ENCODE data around the gene DDX31.
"Not testable (repeated sequence)": the region's sequence is repeated elsewhere in the genome, so short reads cannot be mapped to it uniquely, and the experiment has no call there.

Gene DDX31

GRCh38 chr9:132669698-132670456, at the start of gene DDX31:
DDX31 (minus strand) TSS chr9:132669983; CDS start chr9:132669934, 49 bp downstream.
- peak; percentile 90 for DNase-seq

DNA sequence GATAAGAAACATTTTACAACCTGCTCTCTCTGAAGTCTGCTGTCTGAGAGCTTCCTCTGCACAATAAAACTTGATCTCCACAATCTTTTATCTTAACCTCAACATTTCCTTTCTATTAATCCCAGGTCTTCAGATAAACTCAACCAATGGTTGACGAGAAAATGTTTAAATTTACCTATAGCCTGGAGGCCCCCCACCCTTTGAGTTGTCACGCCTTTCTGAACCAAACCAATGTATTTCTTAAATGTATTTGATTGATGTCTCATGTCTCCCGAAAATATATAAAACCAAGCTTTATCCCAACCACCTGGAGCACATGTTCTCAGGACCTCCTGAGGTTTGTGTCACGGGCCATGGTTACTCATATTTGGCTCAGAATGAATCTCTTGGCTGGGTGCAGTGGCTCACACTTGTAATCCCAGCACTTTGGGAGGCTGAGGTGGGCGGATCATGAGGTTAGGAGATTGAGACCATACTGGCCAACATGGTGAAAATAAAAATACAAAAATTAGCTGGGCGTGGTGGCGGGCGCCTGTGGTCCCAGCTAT, 48.7 kb upstream of the DDX31 start:
- DNase-seq = not testable (repeated sequence)

GRCh38 chr9:132717326-132717945, 47.7 kb upstream of the DDX31 start:
- DNase-seq = no peak

DNA sequence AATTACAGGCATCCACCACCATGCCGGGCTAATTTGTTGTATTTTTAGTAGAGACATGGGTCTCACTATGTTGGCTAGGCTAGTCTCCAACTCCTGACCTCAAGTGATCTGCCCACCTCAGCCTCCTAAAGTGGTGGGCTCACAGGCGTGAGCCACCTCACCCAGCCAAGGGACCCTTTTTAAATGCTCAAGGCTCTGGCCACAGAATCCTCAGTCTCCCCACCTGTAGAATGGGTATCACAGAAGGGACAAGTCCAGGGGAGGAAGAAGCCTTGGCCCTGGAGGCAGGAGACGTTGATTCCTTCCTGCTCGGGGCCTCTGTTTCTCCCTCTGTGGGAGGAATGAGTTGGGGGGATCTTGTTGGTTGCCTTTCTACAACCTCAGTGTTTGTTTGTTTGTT, 46.2 kb upstream of the DDX31 start:
- DNase-seq = no peak

DNA sequence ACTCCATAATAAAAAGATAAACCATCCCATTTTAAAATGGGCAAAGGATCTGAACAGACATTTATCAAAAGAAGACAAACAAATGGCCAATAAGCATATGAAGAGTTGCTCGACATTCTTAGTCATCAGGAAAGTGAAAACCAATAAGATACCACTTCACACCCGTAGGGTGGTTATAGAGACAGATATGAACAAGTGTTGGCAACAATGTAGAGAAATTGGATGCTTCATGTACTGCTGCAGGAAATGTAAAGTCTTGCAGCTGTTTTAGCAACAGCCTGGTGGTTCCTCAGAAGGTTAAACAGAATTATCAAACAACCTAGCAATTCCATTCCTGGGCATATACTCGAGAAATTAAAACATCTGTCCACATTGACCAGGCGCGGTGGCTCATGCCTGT, 43.0 kb upstream of the DDX31 start:
- DNase-seq = no peak

DNA sequence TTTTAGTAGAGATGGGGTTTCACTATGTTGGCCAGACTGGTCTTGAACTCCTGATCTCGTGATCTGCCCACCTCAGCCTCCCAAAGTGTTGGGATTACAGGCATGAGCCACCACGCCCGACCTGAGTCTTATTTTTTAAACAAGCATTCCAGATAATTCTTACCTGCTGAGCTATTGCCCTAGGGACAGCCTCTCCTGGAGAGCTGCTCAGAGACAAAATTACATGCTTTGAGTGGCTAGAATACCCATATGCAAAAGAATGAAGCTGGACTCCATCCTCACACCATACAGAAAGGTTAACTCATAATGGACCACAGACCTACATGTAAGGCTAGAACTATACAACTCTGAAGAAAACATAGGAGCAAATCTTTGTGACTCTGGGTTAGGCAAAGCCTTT, 42.1 kb upstream of the DDX31 start:
- DNase-seq = no peak

- DNase-seq = not testable (repeated sequence)
Measured at GRCh38 chr9:132711152-132711551, 41.4 kb upstream of the DDX31 start.

DNA sequence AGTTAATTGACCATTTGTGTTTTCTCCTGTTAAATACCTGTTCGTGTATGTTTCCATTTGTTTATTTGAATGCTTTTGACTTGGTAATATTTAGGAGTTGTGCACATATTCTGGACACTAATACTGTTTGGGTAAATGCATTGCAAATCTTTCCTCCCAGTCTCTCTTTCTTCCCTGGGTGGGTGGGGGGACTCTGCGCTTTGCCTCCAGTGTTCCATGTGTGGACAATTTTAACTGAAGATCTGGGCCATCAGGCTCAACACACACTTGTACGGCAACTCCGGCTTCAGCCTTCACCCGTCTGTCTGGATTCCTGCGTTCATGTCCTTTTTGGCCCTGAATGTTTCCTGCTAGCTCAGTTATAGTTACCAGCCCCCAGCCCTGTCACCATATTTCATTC, 40.5 kb upstream of the DDX31 start:
- no peak for DNase-seq

- no peak for DNase-seq
Measured at GRCh38 chr9:132708769-132709430, 39.1 kb upstream of the DDX31 start.

DNA sequence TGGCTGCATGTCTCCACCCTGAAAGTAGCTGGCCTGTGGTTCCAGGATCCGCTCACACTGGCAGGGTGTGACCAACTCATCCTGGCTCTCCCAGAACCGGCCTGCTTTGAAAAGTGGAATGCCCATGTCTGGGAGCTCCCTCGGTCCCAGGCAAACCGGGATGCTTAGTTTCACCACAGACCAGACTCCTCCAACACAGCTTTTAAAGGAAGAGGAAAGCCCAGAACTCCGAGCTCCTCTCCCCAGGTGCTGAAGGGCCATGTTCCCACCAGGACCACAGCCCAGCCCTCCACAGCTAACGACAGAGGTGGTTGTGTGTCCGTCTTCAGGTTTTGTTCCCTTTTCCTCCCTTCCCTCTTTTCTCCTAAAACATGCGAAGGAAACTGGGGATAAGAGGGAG, 38.5 kb upstream of the DDX31 start:
- no peak for DNase-seq

- no peak for DNase-seq
Measured at GRCh38 chr9:132703336-132703735, 33.6 kb upstream of the DDX31 start.

DNA sequence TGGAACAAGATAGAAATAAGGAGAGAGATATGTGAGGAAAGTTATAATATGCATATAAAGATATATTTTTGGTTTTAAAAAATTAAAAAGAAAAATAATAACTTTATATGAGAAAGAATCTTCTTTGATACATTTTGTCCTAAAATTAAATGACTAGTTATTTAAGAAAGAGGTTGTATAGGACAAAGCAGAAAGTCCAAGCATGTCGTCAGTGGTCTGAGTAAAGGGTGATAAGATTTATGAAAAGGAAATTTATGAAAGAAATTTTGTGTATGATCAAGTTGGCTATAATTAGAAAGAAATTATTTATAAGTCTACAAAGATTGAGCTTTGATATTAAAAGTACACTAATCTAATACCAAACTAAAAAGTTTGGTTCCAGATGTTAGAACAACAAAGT, 32.5 kb upstream of the DDX31 start:
- DNase-seq = no peak

GRCh38 chr9:132699956-132700355, 30.2 kb upstream of the DDX31 start:
- DNase-seq = no peak

GRCh38 chr9:132698989-132699388, 29.2 kb upstream of the DDX31 start:
- no peak for DNase-seq

- no peak for DNase-seq
Measured at GRCh38 chr9:132697230-132697629, 27.4 kb upstream of the DDX31 start.

DNA sequence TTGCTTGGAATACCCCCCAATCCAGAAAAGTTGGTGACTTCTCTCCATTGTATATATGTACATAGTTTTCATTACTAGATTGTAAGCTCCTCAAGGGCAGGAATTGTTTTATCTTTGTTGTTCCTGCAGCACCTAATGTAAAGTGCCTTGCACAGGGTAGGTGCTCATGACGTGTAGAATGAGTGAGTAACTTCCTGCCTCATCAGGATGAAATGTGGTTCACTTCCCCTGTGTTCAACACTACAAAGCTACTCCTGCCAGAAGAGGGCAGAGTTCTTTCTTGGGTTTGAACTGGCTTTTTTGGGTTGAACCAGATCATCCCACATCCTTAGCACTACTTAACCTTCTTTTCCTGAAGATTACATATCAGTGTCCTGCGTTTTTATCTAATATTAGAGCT, 24.4 kb upstream of the DDX31 start:
- peak; percentile 39 for DNase-seq

DNA sequence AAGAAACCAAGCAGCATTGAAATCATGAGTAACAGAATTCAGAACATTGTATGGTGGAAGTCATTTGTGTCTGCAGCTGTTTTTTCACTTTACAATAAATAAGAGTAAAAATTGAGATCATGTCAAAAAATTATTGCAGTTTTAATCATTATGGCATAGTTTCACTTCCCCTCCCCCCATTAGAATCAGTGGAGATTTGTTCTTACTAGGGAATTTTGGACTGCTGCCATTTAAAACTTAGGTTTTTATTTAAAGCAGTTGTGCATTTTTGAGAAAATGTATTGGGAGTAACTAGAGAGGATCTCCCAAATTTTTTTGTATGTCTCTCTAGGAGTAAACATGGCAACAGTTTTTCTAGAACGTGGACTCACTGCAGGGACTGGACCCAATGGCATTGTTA, 20.9 kb upstream of the DDX31 start:
- DNase-seq = no peak

DNA sequence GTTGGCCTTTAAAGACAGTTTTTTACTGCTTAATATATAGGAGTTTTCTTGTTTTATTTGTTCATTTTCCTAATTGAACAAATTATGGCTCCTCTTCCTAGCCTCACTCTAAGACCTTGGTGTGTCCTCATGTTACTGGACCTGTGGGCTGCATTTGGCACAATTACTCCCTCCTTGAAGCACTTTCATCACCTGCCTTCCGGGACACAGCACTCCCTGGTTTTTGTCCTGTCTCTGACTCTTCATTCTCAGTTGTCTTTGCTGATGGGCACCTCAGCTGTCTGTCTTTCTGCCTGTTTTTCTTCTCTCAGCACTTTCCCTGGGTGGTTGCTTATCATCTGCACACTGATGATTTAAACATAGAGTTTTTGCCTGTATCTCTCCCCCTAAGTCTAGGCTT, 14.1 kb upstream of the DDX31 start:
- DNase-seq = no peak

DNA sequence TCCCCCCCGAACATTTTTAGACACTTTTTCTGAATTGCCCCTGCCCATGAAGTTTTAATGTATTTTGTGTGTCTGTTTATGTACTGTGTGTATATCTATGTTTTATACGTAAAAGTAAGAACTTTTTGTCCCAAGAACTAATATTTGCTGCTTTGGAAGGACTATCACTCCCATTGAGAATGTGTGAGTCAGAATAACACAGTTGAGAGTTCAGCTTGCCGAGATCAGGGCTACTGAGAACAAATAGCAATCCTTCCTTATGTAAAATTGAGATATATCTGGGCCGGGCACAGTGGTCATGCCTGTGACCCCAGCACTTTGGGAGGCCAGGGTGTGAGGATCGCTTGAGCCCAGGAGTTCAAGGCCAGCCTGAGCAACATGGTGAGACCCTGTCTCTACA, 11.8 kb upstream of the DDX31 start:
- no peak for DNase-seq

- no peak for DNase-seq
Measured at GRCh38 chr9:132679946-132680625, 10.3 kb upstream of the DDX31 start.

GRCh38 chr9:132677976-132678375, 8.2 kb upstream of the DDX31 start:
- no peak for DNase-seq

DNA sequence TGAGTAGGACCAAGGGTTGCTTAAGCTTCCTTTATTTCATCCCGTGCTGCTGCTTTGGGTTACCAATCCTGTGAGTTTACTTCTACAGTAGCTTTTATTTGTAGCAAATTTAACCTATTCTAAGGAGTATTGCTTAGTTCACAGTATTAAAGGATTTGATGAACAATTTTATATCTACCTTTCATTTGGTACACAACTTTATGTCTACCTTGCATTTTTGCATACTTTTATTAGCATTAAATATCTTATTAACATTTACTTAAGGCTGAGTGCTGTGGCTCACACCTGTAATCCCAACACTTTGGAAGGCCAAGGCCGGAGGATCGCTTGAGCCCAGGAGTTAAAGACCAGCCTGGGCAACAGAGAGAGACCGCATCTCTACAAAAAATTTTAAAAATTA, 4.7 kb upstream of the DDX31 start:
- DNase-seq = no peak

- no peak for DNase-seq
Measured at GRCh38 chr9:132673355-132673754, 3.6 kb upstream of the DDX31 start.

DNA sequence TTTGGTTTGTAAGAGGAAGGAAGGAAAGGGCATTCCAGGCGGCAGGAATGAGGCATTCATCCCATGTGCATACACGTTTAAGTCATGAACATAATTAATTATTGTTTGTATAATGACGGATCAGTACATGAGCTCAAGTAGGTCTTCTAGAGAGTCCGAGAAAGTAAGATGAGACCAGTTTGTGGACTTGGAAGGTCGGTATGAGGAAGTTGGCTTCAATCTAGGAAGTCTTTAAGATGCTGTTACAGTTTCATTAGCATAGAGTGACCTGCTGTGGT, 2.6 kb upstream of the DDX31 start:
- no peak for DNase-seq

All from CD4-positive, alpha-beta T cell treated with Interleukin-10 for 1 hour (primary cell).